ENCODE data around the gene RIBC2.
"Not testable (repeated sequence)": the region's sequence is repeated elsewhere in the genome, so short reads cannot be mapped to it uniquely, and the experiment has no call there.

RIBC2 gene

GRCh38 chr22:45425531-45426265 is 12.2 kb downstream of the RIBC2 start:
- DNase-seq = no peak

GRCh38 chr22:45426387-45426786 is 12.9 kb downstream of the RIBC2 start:
- DNase-seq = no peak

- DNase-seq = no peak
Observed at GRCh38 chr22:45427114-45427513, 13.6 kb downstream of the RIBC2 start.

- no peak for DNase-seq
Observed at GRCh38 chr22:45428391-45429385, 15.2 kb downstream of the RIBC2 start.

- DNase-seq = no peak
Observed at GRCh38 chr22:45429424-45429823, 15.9 kb downstream of the RIBC2 start.

GRCh38 chr22:45429981-45430775 is 16.7 kb downstream of the RIBC2 start:
- DNase-seq = no peak

GRCh38 chr22:45430871-45431270 is 17.4 kb downstream of the RIBC2 start:
- no peak for DNase-seq

GRCh38 chr22:45434981-45435380 is 21.5 kb downstream of the RIBC2 start:
- DNase-seq = no peak

- peak; percentile 84 for DNase-seq
Observed at GRCh38 chr22:45435544-45436139, 22.1 kb downstream of the RIBC2 start.

GRCh38 chr22:45436871-45437517 is 23.5 kb downstream of the RIBC2 start:
- DNase-seq = not testable (repeated sequence)

- DNase-seq = no peak
Observed at GRCh38 chr22:45438336-45438735, 24.8 kb downstream of the RIBC2 start.

GRCh38 chr22:45440688-45441087 is 27.2 kb downstream of the RIBC2 start:
- not testable (repeated sequence) for DNase-seq

- peak; percentile 73 for DNase-seq
Observed at GRCh38 chr22:45441138-45441537, 27.6 kb downstream of the RIBC2 start.

GRCh38 chr22:45442116-45442515 is 28.6 kb downstream of the RIBC2 start:
- no peak for DNase-seq

GRCh38 chr22:45444168-45444567 is 30.7 kb downstream of the RIBC2 start:
- no peak for DNase-seq

GRCh38 chr22:45445031-45445710 is 31.7 kb downstream of the RIBC2 start:
- no peak for DNase-seq

- DNase-seq = no peak
Observed at GRCh38 chr22:45446216-45446615, 32.7 kb downstream of the RIBC2 start.

- not testable (repeated sequence) for DNase-seq
Observed at GRCh38 chr22:45447596-45447995, 34.1 kb downstream of the RIBC2 start.

GRCh38 chr22:45448431-45448830 is 34.9 kb downstream of the RIBC2 start:
- DNase-seq = no peak

GRCh38 chr22:45449442-45449841 is 35.9 kb downstream of the RIBC2 start:
- DNase-seq = not testable (repeated sequence)

- no peak for DNase-seq
Observed at GRCh38 chr22:45450101-45450785, 36.8 kb downstream of the RIBC2 start.
